ENCODE results near the gene NNMT. TPM values are rescaled to one million over a fixed set of nuclear protein-coding genes. Genes with fewer than 3 reads are reported as not detected.

The NNMT gene
- total and polyA plus RNA-seq, 9 of the 15 experiments (the other 6 are each of a cell fraction or from before 2014, with no cell fraction given), result 6.1 to 15.0 (median 11.2) TPM

GRCh38 chr11:114293201-114293711 lies 2.9 kb upstream of the NNMT start:
- Histone ChIP-seq H3K27ac (ENCODE audit: extremely low read depth, low read depth, low read length) (no peak overlapping the region), H2AFZ (ENCODE audit: low read depth, low read length) (peak overlapping the region; percentile 49), H3K4me2 (ENCODE audit: insufficient read depth, low read length) (no peak overlapping the region), H3K36me3 (ENCODE audit: control insufficient read depth, insufficient read depth, low read length) (no peaks in the 10 kb centered on the region), H3K9me3 (replicated peaks; ENCODE audit: control insufficient read depth, insufficient read depth, low read depth, low read length) (no peaks in the 10 kb centered on the region), H4K20me1 (replicated peaks; ENCODE audit: control insufficient read depth, insufficient read depth, low read length) (no peaks in the 10 kb centered on the region), H3K9me1 (ENCODE audit: control insufficient read depth, insufficient read depth, low read length) (no peaks in the 10 kb centered on the region), H3K4me1 (replicated peaks in 1 of 2; ENCODE audit: control insufficient read depth in 2 of 2, insufficient read depth in 2 of 2, low read length in 2 of 2) (peaks cover 9 to 49% of the 10 kb centered on the region in 2 experiments), H3K27me3 (ENCODE audit: control insufficient read depth in 2 of 2, insufficient read depth in 2 of 2, low read length in 2 of 2) (no peaks in the 10 kb centered on the region), H3K9ac (ENCODE audit: insufficient read depth in 1 of 2, low read depth in 2 of 2, low read length in 2 of 2) (no peak overlapping the region), H3K4me3 (no peak overlapping the region), H3K79me2 (ENCODE audit: control insufficient read depth, insufficient read depth, low read length) (peaks cover 2% of the 10 kb centered on the region; the same call in 1 of the 3 replicates)
- CTCF ChIA-PET (ENCODE audit: low intra/inter-chr PET ratio), result no interaction called here
- no peak for ATAC-seq
- POLR2A ChIA-PET, result interaction anchor here (1.3 kb wide), 1 partner anchor 12 kb away, joined by 4 read pairs; no protein-coding TSS in a partner anchor
- FAIRE-seq, result no peak
- 85% methylated on average over 1 of the region's 1 CpG for WGBS (ENCODE audit: insufficient coverage, low coverage, missing lambda C conversion rate)
- DNase-seq (ENCODE audit: extremely low read depth in 1 of 4, low spot score in 3 of 4), result no peak
- BruUV-seq (replicated peaks), result no TSS peak
- TF ChIP-seq CEBPG (CRISPR knock-in tag; IDR thresholded peaks at IDR 0.05), result peak; percentile 53; the same call in 1 of the 2 replicates
- no peak for TF ChIP-seq CEBPG (tag; conservative IDR thresholded peaks at IDR 0.05 in 1 of 2, IDR thresholded peaks at IDR 0.05 in 1 of 2)
- TF ChIP-seq FUS (optimal IDR thresholded peaks at IDR 0.05; ENCODE audit: low read depth, low read length), result no peak
- in situ Hi-C loops (cut with MboI) (no loop called here), intact Hi-C loops (cut with micrococcal nuclease) (no loop called here)

GRCh38 chr11:114296605-114297372 lies 590 bp downstream of the NNMT start:
- Histone ChIP-seq H2AFZ (ENCODE audit: low read depth, low read length) (peak overlapping the region; percentile 77), H3K27ac (ENCODE audit: extremely low read depth, low read depth, low read length) (peak overlapping the region; percentile 86), H3K9ac (ENCODE audit: insufficient read depth in 1 of 2, low read depth in 2 of 2, low read length in 2 of 2) (peak overlapping the region in 1 of 2 experiments; percentile 55; a peak in 2 of 4 replicates), H3K4me3 (peak overlapping the region; percentile 4; the same call in 1 of the 2 replicates), H3K4me1 (replicated peaks in 1 of 2; ENCODE audit: control insufficient read depth in 2 of 2, insufficient read depth in 2 of 2, low read length in 2 of 2) (peaks cover 9 to 49% of the 10 kb centered on the region in 2 experiments), H3K9me3 (replicated peaks; ENCODE audit: control insufficient read depth, insufficient read depth, low read depth, low read length) (no peaks in the 10 kb centered on the region), H3K36me3 (ENCODE audit: control insufficient read depth, insufficient read depth, low read length) (no peaks in the 10 kb centered on the region), H4K20me1 (replicated peaks; ENCODE audit: control insufficient read depth, insufficient read depth, low read length) (no peaks in the 10 kb centered on the region), H3K9me1 (ENCODE audit: control insufficient read depth, insufficient read depth, low read length) (no peaks in the 10 kb centered on the region), H3K27me3 (ENCODE audit: control insufficient read depth in 2 of 2, insufficient read depth in 2 of 2, low read length in 2 of 2) (no peaks in the 10 kb centered on the region), H3K79me2 (ENCODE audit: control insufficient read depth, insufficient read depth, low read length) (peaks cover 2% of the 10 kb centered on the region; the same call in 1 of the 3 replicates), H3K4me2 (ENCODE audit: insufficient read depth, low read length) (peak overlapping the region; percentile 59)
- FAIRE-seq (no peak), DNase-seq (ENCODE audit: extremely low read depth in 1 of 4, low spot score in 3 of 4) (no peak), ATAC-seq (peak; percentile 6)
- ChIA-PET CTCF (ENCODE audit: low intra/inter-chr PET ratio) (interaction anchor here (0.7 kb wide), 1 partner anchor 138 kb away, joined by 4 read pairs; no protein-coding TSS in a partner anchor), POLR2A (interaction anchor here (1.7 kb wide), 1 partner anchor 8 kb away, joined by 4 read pairs; no protein-coding TSS in a partner anchor)
- in situ Hi-C loops (cut with MboI) (no loop called here), intact Hi-C loops (cut with micrococcal nuclease) (loop anchor here (5.0 kb wide), 1 partner anchor 141 kb away; the partner anchor contains the start of gene REXO2)
- BruUV-seq (replicated peaks), result TSS peak; percentile 35
- 38% methylated on average over 7 of the region's 7 CpGs for WGBS (ENCODE audit: insufficient coverage, low coverage, missing lambda C conversion rate)
- TF ChIP-seq DEAF1 (CRISPR knock-in tag; IDR thresholded peaks at IDR 0.05) (0 out of 2 replicates have a peak, but pooled peaks have one; percentile 14), SMARCE1 (IDR thresholded peaks at IDR 0.05) (no peak), MBD2 (IDR thresholded peaks at IDR 0.05; ENCODE audit: borderline replicate concordance, low read depth) (no peak), CEBPG (CRISPR knock-in tag; IDR thresholded peaks at IDR 0.05) (no peak), CEBPG (tag; conservative IDR thresholded peaks at IDR 0.05 in 1 of 2, IDR thresholded peaks at IDR 0.05 in 1 of 2) (peak in 1 of 2 experiments; percentile 89; a peak in 3 of 4 replicates), KAT7 (CRISPR knock-in tag; IDR thresholded peaks at IDR 0.05; ENCODE audit: borderline replicate concordance) (0 out of 2 replicates have a peak, but pooled peaks have one; percentile 53), CEBPB (tag; IDR thresholded peaks at IDR 0.05) (peak; percentile 68)

Measured in K562 (cell line).